COR-L47 (cell line): Measurements from ENCODE around the gene BRIP1.
"Not testable (repeated sequence)": the region's sequence is repeated elsewhere in the genome, so short reads cannot be mapped to it uniquely, and the experiment has no call there.

Experiments used
- DNase-seq: peaks from one replicate; lab custom pipeline; 2025; lab: John Stamatoyannopoulos, UW

BRIP1 gene

GRCh38 chr17:61863801-61864126, 436 bp upstream of the BRIP1 start:
- no peak for DNase-seq

DNA sequence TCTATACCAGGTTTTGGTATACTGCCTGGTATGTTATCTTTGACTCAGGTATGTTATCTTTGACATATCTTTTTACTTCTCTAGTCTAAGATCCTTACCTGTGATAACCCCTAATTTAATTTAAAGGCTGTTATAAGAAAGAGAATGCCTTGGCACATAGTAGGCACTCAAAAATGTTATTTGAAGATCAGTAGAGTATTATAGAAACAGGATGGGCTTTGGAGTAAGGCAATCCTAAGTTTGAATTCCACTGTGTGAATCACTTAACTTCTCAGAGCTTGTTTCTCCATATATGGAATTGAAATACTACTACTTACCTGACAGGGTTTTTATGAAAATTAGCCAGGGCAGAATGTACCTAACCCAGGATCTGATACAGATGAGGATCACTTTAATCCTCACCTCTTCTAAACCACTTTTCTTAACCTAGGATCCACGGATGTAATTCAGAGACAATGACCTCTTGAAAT, 1.2 kb downstream of the BRIP1 start:
- DNase-seq = no peak

DNA sequence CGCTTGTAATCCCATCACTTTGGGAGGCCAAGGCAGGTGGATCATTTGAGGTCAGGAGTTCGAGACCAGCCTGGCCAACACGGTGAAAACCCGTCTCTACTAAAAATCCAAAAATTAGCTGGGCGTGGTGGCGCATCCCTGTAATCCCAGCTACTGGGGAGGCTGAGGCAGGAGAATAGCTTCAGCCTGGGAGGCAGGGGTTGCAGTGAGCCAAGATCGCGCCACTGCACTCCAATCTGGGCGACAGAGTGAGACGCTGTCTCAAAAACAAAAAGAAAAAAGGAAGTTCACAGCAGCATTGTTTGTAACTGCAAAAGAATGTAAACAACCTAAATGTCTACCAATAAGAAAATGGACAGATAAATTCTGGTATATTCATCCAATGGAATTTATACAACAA, 2.9 kb downstream of the BRIP1 start:
- not testable (repeated sequence) for DNase-seq

DNA sequence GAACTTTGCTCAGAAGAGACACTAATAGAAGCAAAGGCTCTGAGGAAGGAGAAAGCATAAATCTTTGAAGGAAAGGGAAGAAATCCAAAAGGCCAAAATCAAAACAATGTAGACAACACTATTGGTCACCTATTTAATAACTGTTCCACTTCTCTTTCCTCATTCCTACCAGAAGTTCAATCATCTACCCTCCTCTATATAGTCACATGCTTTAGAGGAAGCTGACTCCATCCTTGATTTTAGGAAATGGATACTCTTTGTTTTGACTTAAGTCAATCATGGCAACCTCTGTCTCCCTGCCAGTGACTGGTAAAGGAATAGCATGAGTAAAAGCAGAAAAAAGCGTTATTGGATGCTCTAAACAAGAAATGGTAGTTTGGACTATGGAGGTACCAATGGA, 7.3 kb downstream of the BRIP1 start:
- no peak for DNase-seq

DNA sequence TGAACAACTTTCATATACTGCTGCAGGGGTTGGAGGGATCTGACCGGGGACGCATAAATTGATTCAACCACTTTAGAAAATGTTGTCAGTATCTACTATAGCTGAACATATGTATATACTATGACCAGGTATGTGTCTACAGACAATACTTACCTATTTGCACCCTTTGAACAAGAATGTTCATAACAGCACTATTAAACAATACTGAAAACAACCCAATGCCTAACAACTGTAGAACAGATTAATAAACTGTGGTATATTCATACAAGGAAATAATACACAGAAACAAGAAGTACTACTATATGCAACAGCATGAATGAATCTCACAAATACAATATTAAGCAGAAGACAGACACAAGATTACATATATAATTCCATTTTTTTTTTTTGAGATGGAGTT, 10.5 kb downstream of the BRIP1 start:
- DNase-seq = no peak

DNA sequence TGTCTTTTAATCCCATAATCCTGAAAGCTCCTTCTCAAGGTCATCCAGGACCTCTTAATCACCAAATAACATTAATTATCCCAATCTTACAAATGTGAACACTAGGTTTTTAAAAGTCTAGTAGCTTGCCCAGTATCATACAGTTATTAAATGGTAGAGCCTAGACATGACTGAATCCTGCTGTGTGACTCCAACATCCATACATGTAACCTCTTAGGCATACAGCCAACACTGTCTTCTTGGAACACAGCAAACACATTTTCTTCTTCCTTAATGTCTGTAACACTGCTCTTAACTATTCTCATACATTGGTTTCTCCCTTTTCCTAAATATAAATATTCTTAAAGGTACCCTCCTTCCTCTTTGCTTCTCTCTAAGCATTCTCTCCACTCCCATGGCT, 13.7 kb downstream of the BRIP1 start:
- DNase-seq = no peak

- no peak for DNase-seq
Measured at GRCh38 chr17:61848896-61849295, 14.4 kb downstream of the BRIP1 start.

DNA sequence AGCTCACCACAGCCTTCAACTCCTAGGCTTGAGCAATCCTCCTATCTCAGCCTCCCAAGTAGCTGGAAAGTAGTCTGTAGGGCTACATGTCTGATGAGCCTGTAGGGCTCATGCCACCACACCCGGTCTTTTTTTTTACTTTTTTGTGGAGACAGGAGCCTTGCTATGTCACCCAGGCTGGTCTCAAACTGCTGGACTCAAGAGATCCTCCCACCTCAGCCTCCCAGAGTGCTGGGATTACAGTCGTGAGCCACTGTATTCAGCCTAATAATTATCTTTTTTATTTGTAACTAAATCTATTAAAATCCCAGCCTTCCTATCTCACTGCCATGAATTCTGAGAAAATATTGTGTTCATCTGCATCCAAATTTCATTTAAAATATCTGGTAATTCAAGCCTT, 15.1 kb downstream of the BRIP1 start:
- no peak for DNase-seq

GRCh38 chr17:61847659-61848058, 15.7 kb downstream of the BRIP1 start:
- no peak for DNase-seq

DNA sequence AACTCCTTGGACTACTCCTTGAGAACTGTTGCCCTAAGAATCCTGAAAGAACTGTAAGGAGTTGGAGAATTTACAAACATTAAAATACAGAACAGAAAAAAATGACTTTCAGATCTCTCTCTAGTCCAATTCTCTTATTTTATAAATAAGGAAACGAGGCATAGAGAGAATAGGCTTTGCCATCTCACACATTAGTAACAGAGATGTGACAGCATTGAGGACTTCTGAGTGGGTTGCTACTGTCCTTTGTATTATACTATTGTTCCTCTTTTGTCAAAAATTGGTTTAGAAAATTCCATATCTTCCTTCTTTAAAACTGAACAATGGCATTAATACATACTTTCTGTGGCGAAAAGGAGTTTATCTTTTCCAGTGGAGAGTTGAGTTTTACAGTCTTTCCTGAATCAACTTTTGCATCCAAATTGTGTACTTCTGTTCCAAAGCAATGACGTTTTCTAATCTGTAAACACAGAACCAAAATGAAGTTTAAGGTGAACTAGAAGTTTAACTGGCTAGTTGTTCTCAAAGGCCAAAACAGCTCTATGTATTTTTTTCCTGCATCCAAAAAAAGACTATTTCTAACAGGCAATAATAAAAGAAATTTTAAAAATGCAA, 16.5 kb downstream of the BRIP1 start:
- DNase-seq = no peak

DNA sequence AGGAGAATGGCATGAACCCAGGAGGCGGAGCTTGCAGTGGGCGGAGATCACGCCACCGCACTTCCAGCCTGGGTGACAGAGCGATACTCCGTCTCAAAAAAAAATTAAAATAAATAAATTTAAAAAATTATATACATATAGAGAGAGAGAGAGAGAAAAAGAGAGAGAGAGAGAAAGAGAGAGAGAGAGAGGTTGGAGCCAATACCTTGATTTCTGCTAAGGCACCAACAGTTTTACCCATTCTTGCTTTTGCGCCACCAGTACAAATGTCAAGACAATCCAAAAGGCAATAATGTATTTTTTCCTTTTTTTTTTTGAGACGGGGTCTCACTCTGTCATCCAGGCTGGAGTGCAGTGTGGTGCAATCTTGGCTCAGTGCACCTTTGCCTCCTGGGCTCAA, 17.2 kb downstream of the BRIP1 start:
- DNase-seq = no peak

DNA sequence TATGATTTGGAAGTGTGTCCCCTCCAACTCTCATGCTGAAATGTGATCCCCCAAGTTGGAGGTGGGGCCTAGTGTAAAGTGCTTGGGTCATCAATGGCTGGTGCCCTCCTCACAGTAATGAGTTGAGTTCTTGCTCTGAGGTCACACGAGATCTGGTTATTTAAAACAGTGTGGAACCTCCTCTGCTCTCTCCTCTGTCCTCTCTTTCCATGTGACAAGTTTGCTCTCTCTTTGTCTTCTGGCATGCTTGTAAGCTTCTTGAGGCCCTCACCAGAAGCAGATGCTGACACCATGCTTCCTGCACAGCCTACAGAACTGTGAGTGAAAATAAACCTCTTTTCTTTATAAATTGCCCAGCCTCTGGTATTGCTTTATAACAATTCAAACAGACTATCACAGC, 19.9 kb downstream of the BRIP1 start:
- DNase-seq = no peak

DNA sequence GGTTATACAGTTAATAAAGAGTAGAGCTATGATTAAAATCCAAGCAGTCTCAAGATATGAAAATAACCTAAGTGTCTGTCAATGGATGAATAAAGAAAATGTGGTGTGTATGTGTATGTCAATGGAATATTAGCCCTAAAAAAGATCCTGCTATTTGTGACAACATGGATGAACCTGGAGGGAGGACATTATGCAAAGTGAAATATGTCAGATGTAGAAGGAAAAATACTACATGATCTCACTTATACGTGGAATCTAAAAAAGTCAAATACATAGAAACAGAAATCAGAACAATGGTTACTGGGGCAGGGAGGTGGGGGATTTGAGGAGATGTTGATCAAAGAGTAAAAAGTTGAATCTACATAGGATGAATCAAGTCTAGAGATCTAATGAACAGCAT, 20.4 kb downstream of the BRIP1 start:
- no peak for DNase-seq

- DNase-seq = no peak
Measured at GRCh38 chr17:61839300-61839786, 24.0 kb downstream of the BRIP1 start.

GRCh38 chr17:61837175-61838051, 25.9 kb downstream of the BRIP1 start:
- DNase-seq = peak; percentile 19

DNA sequence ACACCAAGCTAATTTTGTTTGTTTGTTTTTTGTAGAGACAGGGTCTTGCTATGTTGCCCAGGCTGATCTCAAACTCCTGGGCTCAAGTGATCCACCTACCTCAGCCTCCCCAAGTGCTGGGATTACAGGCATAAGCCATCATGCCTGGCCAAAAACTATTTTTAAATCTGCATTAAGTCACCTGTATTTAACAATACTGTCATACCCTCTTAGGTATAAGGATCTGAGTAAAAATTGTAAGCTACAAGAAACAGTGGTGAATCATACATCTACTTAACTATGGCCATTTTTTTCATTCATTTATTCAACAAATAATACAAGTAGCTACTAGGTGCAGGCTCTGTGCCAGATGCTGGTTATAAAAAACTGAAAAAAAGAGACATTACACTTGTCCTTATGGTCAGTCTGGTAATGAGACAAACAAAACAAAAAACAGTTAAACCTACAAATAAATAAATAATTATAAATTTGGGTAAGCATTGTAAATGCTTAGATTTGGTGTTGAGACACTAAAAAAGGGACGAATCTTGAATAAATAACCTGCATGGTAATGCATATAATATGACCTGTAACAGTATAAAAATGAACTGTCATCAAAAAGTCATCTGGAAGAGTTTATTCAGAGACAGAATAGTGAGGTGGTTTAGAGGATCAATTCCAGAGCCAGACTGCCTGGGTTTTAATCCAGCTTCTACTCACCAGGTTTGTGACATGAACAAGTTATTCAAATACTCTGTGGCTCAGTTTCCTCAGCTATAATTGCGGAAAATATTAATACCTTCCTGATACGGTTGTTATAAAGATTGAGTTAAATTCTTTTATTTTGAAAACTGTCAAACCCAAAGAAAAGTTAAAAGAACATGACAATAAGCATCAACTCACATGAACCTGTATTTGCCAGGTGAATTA, 26.8 kb downstream of the BRIP1 start:
- DNase-seq = no peak

GRCh38 chr17:61835606-61836005, 27.7 kb downstream of the BRIP1 start:
- DNase-seq = no peak

DNA sequence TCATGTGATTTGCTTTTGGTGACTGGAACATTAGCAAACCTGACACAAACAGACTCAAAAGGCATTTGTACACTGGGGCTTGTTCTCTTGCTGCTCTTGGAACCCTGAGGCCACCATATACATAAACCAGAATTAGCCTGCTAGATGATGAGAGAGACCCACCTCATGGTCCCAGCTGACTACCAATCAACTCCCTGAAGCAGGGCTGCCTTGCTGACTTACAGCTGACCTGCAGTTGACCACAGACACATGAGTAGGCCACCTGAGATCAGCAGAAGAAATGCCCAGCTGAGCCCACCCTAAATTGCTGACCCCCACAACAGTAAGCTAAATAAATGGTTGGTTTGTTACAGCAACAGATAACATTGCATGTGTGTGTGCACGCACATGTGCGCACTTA, 28.7 kb downstream of the BRIP1 start:
- no peak for DNase-seq

DNA sequence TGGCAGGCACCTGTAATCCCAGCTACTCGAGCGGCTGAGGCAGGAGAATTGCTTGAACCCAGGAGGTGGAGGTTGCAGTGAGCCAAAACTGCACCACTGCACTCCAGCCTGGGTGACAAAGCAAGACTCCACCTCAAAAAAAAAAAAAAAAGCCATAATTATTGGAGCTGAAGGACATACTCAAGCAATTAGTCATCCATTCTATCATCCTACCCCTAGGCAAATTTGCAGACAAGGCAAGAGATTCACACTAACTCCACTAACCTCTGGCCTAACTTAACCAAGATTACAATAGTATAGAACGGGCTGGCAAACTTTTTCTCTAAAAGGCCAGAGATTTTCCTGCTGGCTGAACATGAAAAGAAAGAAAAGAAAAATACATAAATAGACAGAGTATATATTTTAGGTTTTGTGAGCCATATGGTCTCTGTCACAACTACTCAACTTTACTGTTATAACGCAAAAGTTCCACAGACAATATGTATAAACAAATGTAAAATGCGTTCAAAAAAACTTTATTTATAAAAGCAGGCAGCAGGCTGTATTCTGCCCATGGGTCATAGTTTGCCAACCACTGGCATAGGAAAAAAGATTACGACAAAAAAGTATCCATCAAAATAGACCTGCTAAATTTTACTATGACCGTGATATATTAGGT, 29.7 kb downstream of the BRIP1 start:
- no peak for DNase-seq

- no peak for DNase-seq
Measured at GRCh38 chr17:61832463-61832862, 30.9 kb downstream of the BRIP1 start.

- no peak for DNase-seq
Measured at GRCh38 chr17:61831099-61831498, 32.2 kb downstream of the BRIP1 start.

DNA sequence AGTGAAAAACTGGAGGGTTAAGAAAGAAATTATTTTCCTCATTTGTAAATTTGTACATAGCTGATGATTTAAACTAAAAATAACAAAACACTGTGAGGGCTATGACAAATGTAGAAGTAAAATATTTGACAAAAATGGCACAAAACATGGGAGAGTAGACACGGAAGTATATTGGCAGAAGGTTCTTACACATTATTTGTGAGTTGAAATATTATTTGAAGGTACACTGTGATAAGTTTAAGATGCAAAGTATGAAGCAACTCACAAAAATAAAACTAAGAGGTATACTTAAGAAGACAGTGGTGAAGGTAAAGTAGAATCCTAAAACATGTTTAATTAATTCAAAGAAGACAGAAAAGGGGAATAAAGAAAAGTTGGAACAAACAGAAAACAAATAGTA, 34.6 kb downstream of the BRIP1 start:
- no peak for DNase-seq
